Osteoblast (primary cell): Measurements from ENCODE around the gene ACSM4. TPM values are rescaled to one million over a fixed set of nuclear protein-coding genes. Genes with fewer than 3 reads are reported as not detected.
"Not testable (repeated sequence)": the region's sequence is repeated elsewhere in the genome, so short reads cannot be mapped to it uniquely, and the experiment has no call there.

Experiments used
- DNase-seq: peaks from one replicate; pipeline ENCODE4 v3.0.0; 2011; ENCODE audit warnings: low spot score, mixed read lengths; ENCODE audit not compliant: insufficient read length; ENCODE audit errors: missing footprints
- H2AFZ ChIP-seq: 2 replicates; pipeline ENCODE4 v1.6.0; 2011; ENCODE audit warnings: mild to moderate bottlenecking, low read length
- H3K27ac ChIP-seq: 2 replicates; pipeline ENCODE4 v1.5.1; 2011; ENCODE audit warnings: mild to moderate bottlenecking, low read depth, low read length, moderate library complexity
- H3K27me3 ChIP-seq: 2 replicates; pipeline ENCODE4 v1.6.0; 2012; ENCODE audit warnings: mild to moderate bottlenecking, control low read depth, inconsistent platforms, low read length, moderate library complexity; ENCODE audit not compliant: insufficient read depth
- H3K36me3 ChIP-seq: 2 replicates; pipeline ENCODE4 v1.5.1; 2011; ENCODE audit warnings: mild to moderate bottlenecking, low read length, control low read depth, moderate library complexity; ENCODE audit not compliant: insufficient read depth
- H3K4me1 ChIP-seq: 2 replicates; pipeline ENCODE4 v1.5.1; 2011; ENCODE audit warnings: mild to moderate bottlenecking, low read length, control low read depth, moderate library complexity; ENCODE audit not compliant: insufficient read depth
- H3K4me2 ChIP-seq: 2 replicates; pipeline ENCODE4 v1.6.0; 2011; ENCODE audit warnings: mild to moderate bottlenecking, low read length; ENCODE audit not compliant: insufficient read depth
- H3K4me3 ChIP-seq: fragments of 200-600 bp; sonication (generic); 3 replicates; pipeline ENCODE4 v1.5.1; 2012; ENCODE audit warnings: mild to moderate bottlenecking, low read length, inconsistent platforms; ENCODE audit not compliant: insufficient read depth
- H3K79me2 ChIP-seq: 2 replicates; pipeline ENCODE4 v1.6.0; 2012; ENCODE audit warnings: mild to moderate bottlenecking, low read length, control low read depth, inconsistent platforms; ENCODE audit not compliant: insufficient read depth
- H3K9me3 ChIP-seq: 2 replicates; pipeline ENCODE4 v1.5.1; 2011; ENCODE audit warnings: low read depth, low read length, control low read depth
- H4K20me1 ChIP-seq: 2 replicates; pipeline ENCODE4 v1.6.0; 2012; ENCODE audit warnings: mild to moderate bottlenecking, low read length, control low read depth; ENCODE audit not compliant: insufficient read depth
- total RNA-seq: library from RNA; depleted of rRNA; stranded (reverse); fragments of >200 nt; gene quantifications from 2 replicates; pipeline ENCODE4 v1.2.3, GENCODE V29; 2012
- TF ChIP-seq, protein P1 (sequence below): IDR thresholded peaks from 2 replicates; pipeline ENCODE4 v1.5.1; 2011; ENCODE audit warnings: mild to moderate bottlenecking, low read depth, low read length, moderate library complexity; ENCODE audit errors: extremely low read depth

The ACSM4 gene
- total RNA-seq, 1 donor, result not detected

DNA sequence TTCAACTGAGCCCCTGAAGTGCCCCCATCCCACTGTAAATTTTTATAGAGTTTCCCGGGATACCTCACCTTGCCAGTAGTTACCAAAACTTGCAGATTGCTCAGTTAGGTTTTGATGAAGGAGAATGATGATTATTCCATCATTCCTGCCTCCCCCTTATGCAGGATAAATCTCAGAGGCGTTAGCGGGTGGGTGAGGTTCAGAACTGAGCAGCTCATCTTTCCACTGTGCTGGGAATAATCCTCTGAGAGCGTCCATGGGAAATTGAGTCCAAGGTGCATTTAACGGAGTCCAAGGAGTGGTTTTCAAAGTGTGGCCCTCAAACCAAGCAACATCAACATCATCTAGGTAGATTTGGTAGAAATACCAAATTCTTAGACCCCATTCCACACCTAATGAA lies 18.7 kb downstream of the ACSM4 start:
- Histone ChIP-seq H3K79me2 (no peaks in the 10 kb centered on the region), H3K9me3 (no peaks in the 10 kb centered on the region), H3K4me2 (no peak overlapping the region), H3K4me1 (no peaks in the 10 kb centered on the region), H4K20me1 (no peaks in the 10 kb centered on the region), H3K27me3 (no peaks in the 10 kb centered on the region), H3K36me3 (no peaks in the 10 kb centered on the region), H2AFZ (no peak overlapping the region), H3K27ac (no peak overlapping the region), H3K4me3 (no peak overlapping the region)
- TF ChIP-seq, protein P1, sequence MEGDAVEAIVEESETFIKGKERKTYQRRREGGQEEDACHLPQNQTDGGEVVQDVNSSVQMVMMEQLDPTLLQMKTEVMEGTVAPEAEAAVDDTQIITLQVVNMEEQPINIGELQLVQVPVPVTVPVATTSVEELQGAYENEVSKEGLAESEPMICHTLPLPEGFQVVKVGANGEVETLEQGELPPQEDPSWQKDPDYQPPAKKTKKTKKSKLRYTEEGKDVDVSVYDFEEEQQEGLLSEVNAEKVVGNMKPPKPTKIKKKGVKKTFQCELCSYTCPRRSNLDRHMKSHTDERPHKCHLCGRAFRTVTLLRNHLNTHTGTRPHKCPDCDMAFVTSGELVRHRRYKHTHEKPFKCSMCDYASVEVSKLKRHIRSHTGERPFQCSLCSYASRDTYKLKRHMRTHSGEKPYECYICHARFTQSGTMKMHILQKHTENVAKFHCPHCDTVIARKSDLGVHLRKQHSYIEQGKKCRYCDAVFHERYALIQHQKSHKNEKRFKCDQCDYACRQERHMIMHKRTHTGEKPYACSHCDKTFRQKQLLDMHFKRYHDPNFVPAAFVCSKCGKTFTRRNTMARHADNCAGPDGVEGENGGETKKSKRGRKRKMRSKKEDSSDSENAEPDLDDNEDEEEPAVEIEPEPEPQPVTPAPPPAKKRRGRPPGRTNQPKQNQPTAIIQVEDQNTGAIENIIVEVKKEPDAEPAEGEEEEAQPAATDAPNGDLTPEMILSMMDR, result no peak
- DNase-seq, result no peak

GRCh38 chr12:7324176-7324575 lies 20.3 kb downstream of the ACSM4 start:
- H3K27ac ChIP-seq, result no peak overlapping the region
- H2AFZ ChIP-seq, result no peak overlapping the region
- H3K36me3 ChIP-seq, result no peaks in the 10 kb centered on the region
- no peaks in the 10 kb centered on the region for H4K20me1 ChIP-seq
- no peak for DNase-seq
- H3K4me3 ChIP-seq, result no peak overlapping the region
- H3K27me3 ChIP-seq, result no peaks in the 10 kb centered on the region
- no peaks in the 10 kb centered on the region for H3K9me3 ChIP-seq
- H3K4me2 ChIP-seq, result no peak overlapping the region
- no peaks in the 10 kb centered on the region for H3K4me1 ChIP-seq
- no peaks in the 10 kb centered on the region for H3K79me2 ChIP-seq
- TF ChIP-seq, protein P1, result no peak

- Histone ChIP-seq H3K9me3 (no peaks in the 10 kb centered on the region), H3K27ac (no peak overlapping the region), H3K36me3 (no peaks in the 10 kb centered on the region), H2AFZ (no peak overlapping the region), H3K4me1 (no peaks in the 10 kb centered on the region), H4K20me1 (no peaks in the 10 kb centered on the region), H3K4me2 (no peak overlapping the region), H3K79me2 (no peaks in the 10 kb centered on the region), H3K4me3 (no peak overlapping the region), H3K27me3 (no peaks in the 10 kb centered on the region)
- TF ChIP-seq, protein P1, result no peak
- DNase-seq, result no peak
These were observed 24.0 kb downstream of the ACSM4 start for GRCh38 chr12:7327918-7328317.

DNA sequence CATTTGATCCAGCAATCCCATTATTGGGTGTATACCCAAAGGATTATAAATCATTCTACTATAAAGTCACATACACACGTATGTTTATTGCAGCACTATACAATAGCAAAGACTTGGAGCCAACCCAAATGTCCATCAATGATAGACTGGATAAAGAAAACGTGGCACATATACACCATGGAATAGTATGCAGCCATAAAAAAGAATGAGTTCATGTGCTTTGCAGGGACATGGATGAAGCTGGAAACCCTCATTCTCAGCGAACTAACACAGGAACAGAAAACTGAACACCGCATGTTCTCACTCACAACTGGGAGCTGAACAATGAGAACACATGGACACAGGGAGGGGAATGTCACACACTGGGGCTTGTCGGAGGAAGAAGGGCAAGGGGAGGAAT lies 33.9 kb downstream of the ACSM4 start:
- H3K79me2 ChIP-seq, H3K27me3 ChIP-seq, H3K9me3 ChIP-seq, H2AFZ ChIP-seq, H3K36me3 ChIP-seq, H3K4me2 ChIP-seq, H3K4me1 ChIP-seq, DNase-seq, H3K27ac ChIP-seq, H3K4me3 ChIP-seq, H4K20me1 ChIP-seq: not testable (repeated sequence)
